ENCODE results near the gene CDKAL1. TPM values are rescaled to one million over a fixed set of nuclear protein-coding genes. Genes with fewer than 3 reads are reported as not detected.

The CDKAL1 gene
- total and polyA plus RNA-seq, 4 donors: 3.0 to 21.7 (median 9.4) TPM

DNA sequence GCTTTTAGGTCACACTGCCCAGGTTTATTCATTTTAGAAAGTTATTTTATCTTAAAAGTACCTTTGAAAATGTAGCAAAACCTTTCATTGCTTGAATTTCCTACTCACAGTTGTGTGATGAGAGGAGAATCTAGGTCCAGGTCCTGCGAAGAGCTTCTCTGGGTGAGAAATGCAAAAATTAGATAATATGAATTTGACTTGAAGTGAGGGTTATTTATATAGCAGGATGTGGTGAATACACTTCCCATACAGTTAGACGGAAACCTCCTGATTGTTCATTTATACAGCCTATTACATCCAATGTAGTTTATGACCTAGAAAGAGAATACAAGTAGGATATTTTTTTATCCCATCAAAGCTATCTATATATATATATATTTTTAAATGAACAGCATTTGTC, 30.5 kb downstream of the CDKAL1 start:
- no peak for DNase-seq
- Histone ChIP-seq H3K27ac (ENCODE audit: low read depth in 1 of 2, low read length in 2 of 2) (no peak overlapping the region), H3K4me3 (ENCODE audit: low read length in 2 of 2) (no peak overlapping the region), H3K9me3 (ENCODE audit: control insufficient read depth, low read length) (no peaks in the 10 kb centered on the region), H3K4me1 (ENCODE audit: control insufficient read depth in 1 of 2, insufficient read depth in 2 of 2, low read length in 2 of 2) (no peaks in the 10 kb centered on the region), H3K27me3 (ENCODE audit: control insufficient read depth in 1 of 2, insufficient read depth in 2 of 2, low read length in 1 of 2) (no peaks in the 10 kb centered on the region), H3K36me3 (ENCODE audit: control insufficient read depth in 1 of 2, insufficient read depth in 2 of 2, low read length in 1 of 2) (no peaks in the 10 kb centered on the region)
- no peak for ATAC-seq (ENCODE audit: low FRiP score)
- intact Hi-C loops (cut with DNase I): loop anchor here (5.0 kb wide), 2 partner anchors 1023 to 1028 kb away; partner anchors contain the start of gene SOX4 (in 1 of the 2)
- WGBS, 2 donors: 79 to 80% methylated on average over 2 of the region's 2 CpGs

DNA sequence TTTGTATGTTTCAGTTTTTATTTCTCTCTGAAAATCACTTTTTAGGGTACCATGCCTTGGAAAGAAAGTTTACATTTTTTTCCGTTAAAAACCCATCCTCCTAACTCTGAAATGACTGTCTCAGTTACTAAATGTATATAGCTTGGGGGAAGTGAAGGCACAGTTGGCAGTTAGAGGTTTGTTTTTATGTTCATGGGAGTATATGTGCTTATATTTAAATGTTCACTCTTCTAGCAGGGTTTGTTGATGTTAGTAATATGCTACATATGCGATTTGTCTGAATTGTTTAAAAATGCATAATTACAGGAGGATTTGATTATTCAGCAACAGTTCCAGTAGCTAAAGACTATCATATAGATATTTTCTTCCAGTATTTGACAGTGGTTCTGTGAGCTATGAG, 31.1 kb downstream of the CDKAL1 start:
- intact Hi-C loops (cut with DNase I): no loop called here
- Histone ChIP-seq H3K4me3 (ENCODE audit: low read length in 2 of 2) (no peak overlapping the region), H3K9me3 (ENCODE audit: control insufficient read depth, low read length) (no peaks in the 10 kb centered on the region), H3K4me1 (ENCODE audit: control insufficient read depth in 1 of 2, insufficient read depth in 2 of 2, low read length in 2 of 2) (no peaks in the 10 kb centered on the region), H3K27ac (ENCODE audit: low read depth in 1 of 2, low read length in 2 of 2) (no peak overlapping the region), H3K27me3 (ENCODE audit: control insufficient read depth in 1 of 2, insufficient read depth in 2 of 2, low read length in 1 of 2) (no peaks in the 10 kb centered on the region), H3K36me3 (ENCODE audit: control insufficient read depth in 1 of 2, insufficient read depth in 2 of 2, low read length in 1 of 2) (no peaks in the 10 kb centered on the region)
- WGBS, 2 donors: 95 to 99% methylated on average over 2 of the region's 2 CpGs
- ATAC-seq (ENCODE audit: low FRiP score): no peak
- no peak for DNase-seq

DNA sequence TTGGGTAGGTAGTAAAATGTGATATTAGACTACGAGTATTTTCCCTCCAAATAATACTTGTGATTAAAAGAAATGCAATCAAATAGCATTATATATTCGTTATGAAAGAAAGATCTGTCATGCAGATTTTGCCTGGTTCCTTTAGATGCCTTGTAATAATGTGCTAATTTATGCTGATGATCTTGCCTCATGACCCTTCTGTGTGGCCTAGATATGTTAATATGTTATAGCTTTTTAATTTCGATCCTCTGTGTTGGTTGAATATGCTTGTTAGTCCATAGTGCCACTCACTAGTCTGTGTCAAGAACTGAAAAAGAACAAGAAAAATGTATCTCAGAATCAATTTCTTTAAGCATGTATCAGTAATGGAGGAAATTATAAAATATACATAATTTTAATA, 31.9 kb downstream of the CDKAL1 start:
- no peak for ATAC-seq (ENCODE audit: low FRiP score)
- Histone ChIP-seq H3K36me3 (ENCODE audit: control insufficient read depth in 1 of 2, insufficient read depth in 2 of 2, low read length in 1 of 2) (no peaks in the 10 kb centered on the region), H3K27me3 (ENCODE audit: control insufficient read depth in 1 of 2, insufficient read depth in 2 of 2, low read length in 1 of 2) (no peaks in the 10 kb centered on the region), H3K4me3 (ENCODE audit: low read length in 2 of 2) (no peak overlapping the region), H3K9me3 (ENCODE audit: control insufficient read depth, low read length) (no peaks in the 10 kb centered on the region), H3K27ac (ENCODE audit: low read depth in 1 of 2, low read length in 2 of 2) (no peak overlapping the region), H3K4me1 (ENCODE audit: control insufficient read depth in 1 of 2, insufficient read depth in 2 of 2, low read length in 2 of 2) (no peaks in the 10 kb centered on the region)
- no peak for DNase-seq
- WGBS, 2 donors: 93 to 94% methylated on average over 3 of the region's 3 CpGs
- intact Hi-C loops (cut with DNase I): no loop called here

DNA sequence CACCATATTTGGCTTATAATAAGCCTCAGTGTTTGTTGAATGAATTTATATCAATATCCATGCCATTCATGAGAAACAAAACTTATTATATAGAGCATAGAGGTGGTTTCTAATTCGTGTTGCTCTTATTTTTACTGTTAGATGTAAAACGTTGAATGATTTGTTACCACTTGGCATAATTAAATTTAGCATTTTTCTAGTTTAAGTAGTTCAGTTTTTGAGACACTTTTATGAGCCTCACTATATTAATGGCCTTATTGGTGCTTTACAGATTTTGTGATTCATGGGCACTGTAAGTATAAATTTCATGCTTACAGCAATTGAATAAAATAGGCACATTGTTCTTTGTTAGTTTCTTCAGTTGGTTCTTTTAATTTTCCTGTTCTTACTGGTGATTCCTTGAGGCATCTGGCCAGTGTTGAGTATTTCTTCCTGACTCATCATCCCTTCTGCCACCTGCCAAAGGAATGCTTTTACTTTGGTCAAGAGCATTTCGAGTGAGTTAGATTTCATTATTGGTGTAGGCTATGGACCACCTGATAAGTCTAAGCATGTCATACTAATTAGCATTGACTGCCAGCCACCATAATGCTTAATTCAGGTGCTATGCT, 34.8 kb downstream of the CDKAL1 start:
- Histone ChIP-seq H3K4me3 (ENCODE audit: low read length in 2 of 2) (no peak overlapping the region), H3K36me3 (ENCODE audit: control insufficient read depth in 1 of 2, insufficient read depth in 2 of 2, low read length in 1 of 2) (no peaks in the 10 kb centered on the region), H3K27ac (ENCODE audit: low read depth in 1 of 2, low read length in 2 of 2) (no peak overlapping the region), H3K27me3 (ENCODE audit: control insufficient read depth in 1 of 2, insufficient read depth in 2 of 2, low read length in 1 of 2) (no peaks in the 10 kb centered on the region), H3K9me3 (ENCODE audit: control insufficient read depth, low read length) (no peaks in the 10 kb centered on the region), H3K4me1 (ENCODE audit: control insufficient read depth in 1 of 2, insufficient read depth in 2 of 2, low read length in 2 of 2) (peaks cover 0 to 3% of the 10 kb centered on the region in 2 donors)
- intact Hi-C loops (cut with DNase I): loop anchor here in 1 of 2 donors (1.0 kb wide), 1 partner anchor 20 kb away; no protein-coding TSS in a partner anchor
- ATAC-seq (ENCODE audit: low FRiP score) (no peak), DNase-seq (no peak)
- WGBS, 2 donors: 79 to 82% methylated on average over 3 of the region's 3 CpGs

DNA sequence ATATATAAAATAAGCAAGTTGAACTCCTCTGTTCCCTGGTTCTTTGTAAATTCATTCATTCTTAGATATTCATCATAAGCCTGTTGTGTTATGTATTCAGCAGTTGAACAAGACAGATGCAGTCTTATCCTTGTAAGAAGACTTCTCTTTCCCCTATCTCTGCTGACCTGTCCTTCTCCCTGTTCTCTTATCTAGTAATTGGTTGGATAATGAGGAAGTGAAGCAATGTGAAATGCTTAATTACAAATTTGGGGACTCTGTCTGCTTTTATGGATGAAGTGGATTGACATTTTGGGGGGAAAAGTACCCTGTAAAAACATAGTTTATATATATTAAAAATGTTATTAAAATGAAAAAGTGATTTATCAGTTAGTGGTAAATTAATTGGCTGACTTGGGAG, 37.0 kb downstream of the CDKAL1 start:
- H3K9me3 ChIP-seq (ENCODE audit: control insufficient read depth, low read length): no peaks in the 10 kb centered on the region
- H3K27ac ChIP-seq (ENCODE audit: low read depth in 1 of 2, low read length in 2 of 2): no peak overlapping the region
- peaks cover 0 to 3% of the 10 kb centered on the region in 2 donors for H3K4me1 ChIP-seq (ENCODE audit: control insufficient read depth in 1 of 2, insufficient read depth in 2 of 2, low read length in 2 of 2)
- no peak overlapping the region for H3K4me3 ChIP-seq (ENCODE audit: low read length in 2 of 2)
- DNase-seq (no peak), ATAC-seq (ENCODE audit: low FRiP score) (no peak)
- no peaks in the 10 kb centered on the region for H3K27me3 ChIP-seq (ENCODE audit: control insufficient read depth in 1 of 2, insufficient read depth in 2 of 2, low read length in 1 of 2)
- no peaks in the 10 kb centered on the region for H3K36me3 ChIP-seq (ENCODE audit: control insufficient read depth in 1 of 2, insufficient read depth in 2 of 2, low read length in 1 of 2)
- intact Hi-C loops (cut with DNase I): no loop called here

DNA sequence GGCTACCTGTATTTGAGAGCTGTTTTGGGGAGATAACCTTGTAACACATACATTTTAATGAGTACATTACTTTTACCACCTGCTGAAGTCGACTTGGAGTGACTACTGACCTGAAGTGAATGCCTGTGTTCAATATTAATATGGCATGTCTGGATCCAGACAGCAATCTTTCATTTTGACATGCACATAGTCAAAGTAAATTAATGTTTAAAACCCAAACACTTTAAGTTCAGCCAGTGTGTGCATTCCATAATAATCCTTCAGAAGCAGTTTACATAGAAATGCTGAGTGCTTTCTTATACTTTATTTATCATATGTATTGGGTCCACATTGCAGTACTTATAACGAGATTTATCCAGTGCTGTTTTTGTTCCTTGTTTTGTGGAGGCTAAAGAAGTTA, 38.0 kb downstream of the CDKAL1 start:
- no peak for ATAC-seq (ENCODE audit: low FRiP score)
- Histone ChIP-seq H3K4me1 (ENCODE audit: control insufficient read depth in 1 of 2, insufficient read depth in 2 of 2, low read length in 2 of 2) (peaks cover 0 to 3% of the 10 kb centered on the region in 2 donors), H3K9me3 (ENCODE audit: control insufficient read depth, low read length) (no peaks in the 10 kb centered on the region), H3K27me3 (ENCODE audit: control insufficient read depth in 1 of 2, insufficient read depth in 2 of 2, low read length in 1 of 2) (no peaks in the 10 kb centered on the region), H3K27ac (ENCODE audit: low read depth in 1 of 2, low read length in 2 of 2) (no peak overlapping the region), H3K4me3 (ENCODE audit: low read length in 2 of 2) (no peak overlapping the region), H3K36me3 (ENCODE audit: control insufficient read depth in 1 of 2, insufficient read depth in 2 of 2, low read length in 1 of 2) (no peaks in the 10 kb centered on the region)
- 45 to 54% methylated on average over 2 of the region's 2 CpGs for WGBS, 2 donors
- no peak for DNase-seq
- intact Hi-C loops (cut with DNase I): no loop called here

DNA sequence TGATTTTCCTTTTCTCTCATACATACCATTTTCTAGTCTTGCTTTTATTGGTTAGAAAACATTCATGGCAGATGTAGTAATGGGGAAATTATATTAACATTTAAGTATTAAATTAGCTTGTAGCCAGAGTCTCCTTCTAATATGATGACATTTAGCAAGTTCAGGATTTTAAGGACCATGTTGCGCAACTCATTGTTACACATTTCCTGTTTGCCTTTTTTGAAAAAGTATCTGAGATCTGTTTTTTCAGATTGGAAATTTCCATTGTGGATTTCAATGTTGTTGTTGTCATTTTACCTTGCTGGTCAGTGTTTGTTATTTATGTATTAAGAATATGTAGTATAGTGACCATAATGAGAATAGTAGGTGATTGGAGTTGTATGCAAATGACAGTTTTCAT, 38.7 kb downstream of the CDKAL1 start:
- H3K9me3 ChIP-seq (ENCODE audit: control insufficient read depth, low read length): no peaks in the 10 kb centered on the region
- intact Hi-C loops (cut with DNase I): no loop called here
- ATAC-seq (ENCODE audit: low FRiP score) (no peak), DNase-seq (no peak)
- H3K27me3 ChIP-seq (ENCODE audit: control insufficient read depth in 1 of 2, insufficient read depth in 2 of 2, low read length in 1 of 2): no peaks in the 10 kb centered on the region
- 98% methylated on average over 1 of the region's 1 CpG for WGBS, 2 donors
- no peak overlapping the region for H3K27ac ChIP-seq (ENCODE audit: low read depth in 1 of 2, low read length in 2 of 2)
- H3K4me1 ChIP-seq (ENCODE audit: control insufficient read depth in 1 of 2, insufficient read depth in 2 of 2, low read length in 2 of 2): peaks cover 0 to 3% of the 10 kb centered on the region in 2 donors
- H3K4me3 ChIP-seq (ENCODE audit: low read length in 2 of 2): no peak overlapping the region
- no peaks in the 10 kb centered on the region for H3K36me3 ChIP-seq (ENCODE audit: control insufficient read depth in 1 of 2, insufficient read depth in 2 of 2, low read length in 1 of 2)

DNA sequence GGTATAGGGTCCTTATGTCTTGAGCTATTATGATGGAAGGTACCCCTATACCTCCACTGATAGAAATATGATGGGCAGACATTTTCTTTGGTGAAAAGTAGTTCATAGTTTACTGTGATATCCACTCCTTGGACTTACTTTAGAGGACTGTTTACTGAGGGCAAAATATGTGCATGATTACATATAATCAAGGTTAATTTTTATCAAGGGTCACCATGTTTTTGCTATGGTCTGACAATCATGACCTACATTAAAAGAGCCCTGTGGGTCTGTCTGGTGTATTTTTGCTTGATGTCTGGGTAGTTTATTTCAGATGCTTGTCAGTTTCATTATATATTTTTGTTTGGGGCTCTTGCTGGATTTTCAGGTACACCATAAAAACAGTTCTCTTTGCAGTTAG, 40.1 kb downstream of the CDKAL1 start:
- intact Hi-C loops (cut with DNase I): no loop called here
- H3K36me3 ChIP-seq (ENCODE audit: control insufficient read depth in 1 of 2, insufficient read depth in 2 of 2, low read length in 1 of 2): no peaks in the 10 kb centered on the region
- DNase-seq: no peak
- H3K4me3 ChIP-seq (ENCODE audit: low read length in 2 of 2): no peak overlapping the region
- ATAC-seq (ENCODE audit: low FRiP score): no peak
- H3K4me1 ChIP-seq (ENCODE audit: control insufficient read depth in 1 of 2, insufficient read depth in 2 of 2, low read length in 2 of 2): peaks cover 0 to 3% of the 10 kb centered on the region in 2 donors
- no peaks in the 10 kb centered on the region for H3K27me3 ChIP-seq (ENCODE audit: control insufficient read depth in 1 of 2, insufficient read depth in 2 of 2, low read length in 1 of 2)
- no peaks in the 10 kb centered on the region for H3K9me3 ChIP-seq (ENCODE audit: control insufficient read depth, low read length)
- no peak overlapping the region for H3K27ac ChIP-seq (ENCODE audit: low read depth in 1 of 2, low read length in 2 of 2)

DNA sequence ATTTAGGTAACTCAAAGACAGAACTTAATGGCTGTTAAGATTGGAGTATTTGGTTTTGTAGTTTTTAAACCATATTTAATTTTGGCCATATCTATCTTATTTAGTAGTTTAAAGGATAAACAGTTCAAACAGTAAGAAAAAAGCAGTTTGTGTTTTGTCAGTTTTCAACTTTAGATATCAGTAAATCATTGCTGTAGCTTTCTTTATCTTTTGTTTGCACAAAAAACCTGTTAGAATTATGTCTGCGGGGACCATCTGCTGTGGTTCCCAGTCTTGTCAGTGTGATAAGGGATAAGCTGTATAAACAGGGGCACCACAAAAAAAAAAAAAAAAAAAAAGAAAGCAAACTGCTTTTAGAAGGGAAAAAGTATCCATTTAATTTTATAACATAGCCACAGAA, 40.9 kb downstream of the CDKAL1 start:
- Histone ChIP-seq H3K9me3 (ENCODE audit: control insufficient read depth, low read length) (no peaks in the 10 kb centered on the region), H3K27me3 (ENCODE audit: control insufficient read depth in 1 of 2, insufficient read depth in 2 of 2, low read length in 1 of 2) (no peaks in the 10 kb centered on the region), H3K27ac (ENCODE audit: low read depth in 1 of 2, low read length in 2 of 2) (no peak overlapping the region), H3K36me3 (ENCODE audit: control insufficient read depth in 1 of 2, insufficient read depth in 2 of 2, low read length in 1 of 2) (no peaks in the 10 kb centered on the region), H3K4me3 (ENCODE audit: low read length in 2 of 2) (no peak overlapping the region), H3K4me1 (ENCODE audit: control insufficient read depth in 1 of 2, insufficient read depth in 2 of 2, low read length in 2 of 2) (peaks cover 0 to 3% of the 10 kb centered on the region in 2 donors)
- ATAC-seq (ENCODE audit: low FRiP score) (no peak), DNase-seq (no peak)
- WGBS, 2 donors: 69 to 87% methylated on average over 1 of the region's 1 CpG
- intact Hi-C loops (cut with DNase I): no loop called here
